Stimulated activated CD8-positive, alpha-beta memory T cell treated with anti-CD3 and anti-CD28 coated beads, Interleukin-7, amount 100 ng/mL, for 48 hours (primary cell): ENCODE data around the gene DEPDC5.
"Not testable (repeated sequence)": the region's sequence is repeated elsewhere in the genome, so short reads cannot be mapped to it uniquely, and the experiment has no call there.

ENCODE experiments used
- DNase-seq, 2 donors: peaks; one replicate each; pipeline ENCODE4 v3.0.0-alpha.2; 2020; ENCODE audit warnings: low read depth in 1 of 2; ENCODE audit errors: extremely low read depth in 1 of 2

The DEPDC5 gene

GRCh38 chr22:31748490-31748889, 5.3 kb upstream of the DEPDC5 start:
- DNase-seq: no peak

DNA sequence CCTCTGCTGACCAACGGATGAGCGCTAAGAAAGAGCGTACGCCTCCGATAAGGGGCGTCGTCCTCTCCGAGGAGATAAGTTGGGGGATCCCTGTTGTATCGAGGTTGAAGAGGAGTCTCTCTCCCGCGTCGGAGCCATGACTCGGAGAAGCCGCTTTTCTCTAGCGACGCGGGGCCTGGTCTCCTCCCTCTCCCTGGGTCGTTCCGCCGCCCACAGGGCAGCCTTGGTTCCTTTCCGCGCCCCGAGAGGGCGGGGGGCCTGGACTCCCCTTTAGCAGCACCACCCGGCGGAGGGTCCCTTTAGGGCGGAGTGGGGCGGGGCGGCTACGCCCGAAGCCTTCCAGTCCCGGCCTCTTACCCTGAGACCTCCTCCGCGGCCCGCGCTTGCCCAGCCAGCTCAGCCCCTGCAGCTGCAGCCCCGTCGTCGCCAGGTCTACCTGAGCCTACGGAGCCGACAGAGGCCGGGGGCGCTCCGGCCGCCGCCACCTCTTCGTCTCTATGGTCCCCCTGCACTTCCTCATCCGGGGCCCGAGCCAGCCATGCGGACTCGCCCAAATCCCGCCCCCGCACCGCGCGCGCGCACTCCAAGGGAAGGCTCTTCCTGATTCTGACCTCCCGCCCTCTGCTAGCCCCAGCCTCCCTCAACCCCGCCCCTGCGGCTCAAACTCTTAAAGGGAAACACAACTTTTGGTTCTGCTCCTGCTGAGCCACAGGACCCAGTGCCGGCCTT, 4.0 kb upstream of the DEPDC5 start, which contains the start of gene PRR14L:
PRR14L (minus strand) TSS at position 497 of the 729 bp plus-strand sequence. CDS start 11,272 bp downstream, outside the sequence.
- peak; percentile 98 for DNase-seq

DNA sequence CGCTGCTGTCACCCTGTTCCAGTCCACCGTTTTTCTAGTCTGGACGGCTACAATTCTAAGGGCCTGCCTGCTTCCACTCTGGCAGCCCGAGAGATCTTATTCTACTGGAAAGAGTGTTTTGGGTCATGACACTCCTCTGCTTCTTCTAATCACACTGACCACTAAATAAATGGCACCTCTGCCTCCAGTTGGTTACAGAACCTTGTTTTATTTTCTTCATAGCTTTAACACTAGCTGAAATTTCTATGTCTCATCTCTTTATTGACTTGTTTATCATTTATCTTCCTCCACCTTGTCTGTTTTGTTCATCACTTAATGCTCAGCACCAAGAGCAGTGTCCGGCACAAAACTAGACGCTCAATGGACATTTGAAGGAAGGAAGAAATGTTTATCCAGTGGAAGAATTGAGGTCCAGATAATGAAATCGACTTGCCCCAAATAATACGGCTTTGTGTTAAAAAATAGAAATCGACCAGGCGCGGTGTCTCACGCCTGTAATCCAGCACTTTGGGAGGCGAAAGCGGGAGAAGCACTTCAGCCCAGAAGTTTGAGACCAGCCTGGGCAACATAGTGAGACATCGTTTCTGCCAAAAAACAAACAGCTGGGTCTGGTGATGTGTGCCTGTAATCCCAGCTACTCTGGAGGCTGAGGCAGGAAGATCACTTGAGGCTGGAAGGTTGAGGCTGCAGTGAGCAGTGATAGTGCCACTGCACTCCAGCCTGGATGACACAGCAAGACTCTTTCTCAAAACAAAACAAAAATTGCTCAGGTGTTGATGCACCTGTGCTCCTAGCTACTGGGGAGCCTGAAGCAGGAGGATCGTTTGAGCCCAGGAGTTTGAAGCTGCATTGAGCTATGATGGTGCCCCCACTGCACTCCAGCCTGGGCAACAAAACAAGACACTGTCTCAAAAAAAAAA, 3.2 kb upstream of the DEPDC5 start:
- no peak for DNase-seq

- no peak for DNase-seq
These were observed 1.5 kb upstream of the DEPDC5 start for GRCh38 chr22:31752096-31752847.

DNA sequence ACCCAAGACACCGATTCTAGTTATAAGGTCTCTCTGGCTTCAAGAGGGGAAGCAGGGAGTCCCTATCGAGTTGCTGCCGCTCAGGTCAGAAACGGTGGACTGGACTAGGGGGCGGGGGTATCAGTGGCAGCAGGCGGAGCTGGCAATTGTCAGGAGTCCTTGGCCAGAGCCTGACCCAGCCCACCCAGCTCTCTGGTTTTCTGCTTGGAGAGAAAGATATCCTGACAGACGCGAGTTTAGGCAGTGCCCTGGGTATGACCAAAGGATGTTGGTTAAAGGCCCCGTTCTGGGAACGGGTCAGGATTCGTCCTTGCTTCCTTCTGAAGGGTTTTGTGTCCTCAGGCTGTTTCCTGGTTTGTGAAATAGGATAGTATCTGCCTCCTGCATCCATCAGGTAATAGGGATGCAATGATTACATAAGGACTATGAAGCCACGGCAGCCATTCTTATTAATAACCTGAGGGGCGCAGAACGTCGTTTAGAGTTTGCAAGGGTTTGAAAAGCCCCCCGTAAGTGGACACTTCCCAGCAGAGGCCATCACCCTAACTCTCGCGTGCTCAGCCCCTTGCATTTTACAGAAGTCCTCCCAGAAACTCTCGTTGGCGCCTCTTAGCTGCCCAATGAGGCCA, 700 bp upstream of the DEPDC5 start:
- no peak for DNase-seq

DNA sequence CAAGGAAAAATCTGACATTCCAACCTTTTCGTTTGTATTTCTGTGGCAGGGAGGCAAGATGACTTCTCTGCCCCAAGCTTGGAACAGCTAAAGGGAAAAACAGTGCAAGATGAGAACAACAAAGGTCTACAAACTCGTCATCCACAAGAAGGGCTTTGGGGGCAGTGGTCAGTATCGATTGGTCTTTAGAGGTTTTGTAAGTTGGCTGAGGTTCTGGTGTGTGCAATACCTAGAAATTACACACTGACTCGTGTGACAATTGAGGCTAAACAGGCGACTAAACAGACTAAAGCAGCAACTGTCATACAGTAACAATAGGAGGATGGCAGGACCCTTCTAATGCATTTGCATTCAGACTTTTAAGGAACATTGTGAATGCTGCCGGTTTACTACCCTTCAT, 994 bp downstream of the DEPDC5 start:
- no peak for DNase-seq

GRCh38 chr22:31757265-31757664, 3.4 kb downstream of the DEPDC5 start:
- no peak for DNase-seq

- DNase-seq: not testable (repeated sequence)
These were observed 5.0 kb downstream of the DEPDC5 start for GRCh38 chr22:31758860-31759259.

DNA sequence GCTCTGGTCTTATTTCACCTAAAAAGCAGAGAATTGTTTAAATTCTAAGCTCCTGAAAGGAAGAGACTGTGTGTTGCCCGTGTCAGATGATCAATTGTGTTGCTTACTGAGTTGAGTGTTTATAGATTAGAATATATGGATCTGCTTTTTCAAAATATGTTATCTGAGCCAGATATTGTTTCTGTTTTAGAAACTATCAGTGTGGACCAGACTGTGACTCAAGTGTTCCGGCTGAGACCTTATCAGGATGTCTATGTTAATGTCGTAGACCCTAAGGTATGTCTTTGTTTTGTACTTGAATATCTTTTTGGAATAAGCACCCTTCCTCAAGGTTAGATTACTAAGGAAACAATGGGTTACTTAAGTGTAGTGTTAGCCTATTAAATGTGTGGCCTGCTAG, 11.0 kb downstream of the DEPDC5 start:
- no peak for DNase-seq

DNA sequence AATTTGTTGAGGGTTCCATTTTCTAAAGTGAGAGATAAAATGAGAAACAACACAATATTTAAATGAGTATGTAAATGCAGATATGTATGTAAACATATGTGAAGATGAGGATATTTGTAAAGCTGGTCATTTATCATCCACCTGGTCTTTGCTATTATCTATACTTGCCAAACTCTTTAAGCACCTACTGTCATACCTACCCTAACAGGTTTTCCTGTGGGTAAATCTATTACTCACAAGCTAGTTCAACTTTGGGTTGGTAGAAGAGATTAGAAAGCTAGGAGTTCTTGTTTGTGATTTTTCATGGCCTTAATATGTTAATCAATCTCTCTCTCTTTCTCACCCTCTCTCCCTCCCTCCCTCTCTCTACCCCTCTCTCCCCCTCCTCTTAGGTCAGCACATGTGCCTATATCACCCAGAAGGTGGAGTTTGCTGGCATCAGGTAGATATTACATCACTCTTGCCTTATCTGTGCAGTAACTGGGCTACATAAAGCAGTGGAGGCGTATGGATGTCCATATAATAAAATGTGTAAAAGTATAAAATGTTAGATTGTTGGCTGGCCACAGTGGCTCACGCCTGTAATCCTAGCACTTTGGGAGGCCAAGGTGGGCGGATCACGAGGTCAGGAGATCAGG, 14.7 kb downstream of the DEPDC5 start:
- no peak for DNase-seq

DNA sequence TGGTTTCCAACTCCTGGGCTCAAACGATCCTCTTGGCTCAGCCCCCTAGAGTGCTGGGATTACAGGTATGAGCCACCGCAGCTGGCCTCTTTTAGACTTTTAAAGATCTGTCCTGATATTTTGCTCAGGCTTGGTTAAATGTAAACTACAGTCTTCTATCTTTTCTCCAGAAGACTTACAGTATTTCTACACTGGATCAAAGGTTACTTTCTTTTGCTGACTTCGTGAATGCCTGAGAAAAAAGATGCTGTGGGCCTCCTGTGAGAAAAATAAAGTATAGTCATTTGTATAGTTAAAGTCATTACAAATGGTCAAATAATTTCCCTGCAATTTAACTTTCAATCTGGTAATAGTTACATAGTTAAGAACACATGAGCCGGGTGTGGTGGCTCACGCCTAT, 19.6 kb downstream of the DEPDC5 start:
- DNase-seq: no peak

GRCh38 chr22:31776231-31776630, 22.4 kb downstream of the DEPDC5 start:
- DNase-seq: no peak

DNA sequence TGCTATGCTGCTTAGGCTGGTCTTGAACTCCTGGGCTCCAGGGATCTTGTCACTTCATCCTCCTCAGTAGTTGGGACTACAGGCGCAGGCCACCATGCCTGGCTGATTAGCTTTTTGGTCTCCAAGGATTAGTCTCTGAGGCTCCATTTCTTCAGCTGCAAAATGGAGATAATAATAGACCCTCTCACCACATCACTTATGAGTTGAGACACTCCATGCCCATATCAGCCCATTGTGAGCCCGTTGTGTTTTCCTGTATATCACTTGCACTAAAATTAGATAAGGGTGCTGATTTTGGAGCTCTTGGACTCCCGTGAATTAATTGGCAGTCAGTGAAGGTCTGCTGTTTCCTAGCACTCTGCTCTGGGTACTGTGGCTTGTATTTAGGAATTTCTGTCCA, 36.0 kb downstream of the DEPDC5 start:
- no peak for DNase-seq

DNA sequence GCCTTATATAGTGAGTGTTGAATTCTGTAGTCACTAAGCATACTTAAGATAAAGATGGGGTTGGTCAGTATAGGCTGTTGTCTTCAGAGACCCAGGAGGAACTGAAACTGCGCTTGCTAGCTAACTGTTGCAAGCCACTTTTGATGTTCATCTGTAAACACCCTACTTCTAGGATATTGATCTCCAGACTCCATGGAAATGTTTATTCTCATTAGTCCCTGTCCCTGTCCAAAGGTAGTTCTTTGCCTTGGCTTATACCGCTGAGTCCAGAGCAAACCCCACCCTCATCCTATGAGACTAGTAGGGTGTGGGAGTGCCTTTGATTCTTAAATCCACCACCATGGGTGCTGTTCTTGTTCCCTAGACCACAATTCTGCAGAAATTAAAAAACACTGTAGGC, 36.4 kb downstream of the DEPDC5 start:
- DNase-seq: no peak

DNA sequence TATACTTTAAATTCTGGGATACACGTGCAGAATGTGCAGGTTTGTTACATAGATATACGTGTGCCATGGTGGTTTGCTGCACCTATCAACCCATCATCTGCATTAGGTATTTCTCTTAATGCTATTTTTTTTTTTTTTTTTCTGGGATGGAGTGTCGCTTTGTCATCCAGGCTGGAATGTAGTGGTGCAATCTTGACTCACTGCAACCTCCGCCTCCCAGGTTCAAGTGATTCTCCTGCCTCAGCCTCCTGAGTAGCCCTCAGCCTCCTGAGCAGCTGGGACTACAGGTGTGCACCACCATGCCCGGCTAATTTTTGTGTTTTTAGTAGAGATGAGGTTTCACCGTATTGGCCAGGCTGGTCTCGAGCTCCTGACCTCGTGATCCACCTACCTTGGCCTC, 45.5 kb downstream of the DEPDC5 start:
- DNase-seq: not testable (repeated sequence)

DNA sequence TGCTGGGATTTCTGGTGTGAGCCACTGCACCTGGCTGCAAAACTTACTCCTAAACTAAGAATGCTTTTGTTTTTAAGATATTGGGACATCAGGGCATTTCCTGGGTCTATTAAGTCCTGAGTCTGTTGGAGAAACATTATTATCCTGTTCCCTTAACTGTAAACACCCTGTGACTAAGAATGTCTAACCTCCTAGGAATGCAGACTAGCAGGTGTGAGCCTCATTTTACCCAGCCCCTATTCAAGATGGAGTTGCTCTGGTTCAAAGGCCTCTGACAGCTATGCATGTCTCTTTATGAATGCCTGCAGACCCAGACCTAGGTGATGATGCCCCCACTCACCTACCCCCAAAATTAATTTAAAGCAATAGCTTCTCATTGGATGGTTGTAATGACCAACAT, 46.2 kb downstream of the DEPDC5 start:
- DNase-seq: no peak

- DNase-seq: not testable (repeated sequence)
These were observed 47.0 kb downstream of the DEPDC5 start for GRCh38 chr22:31800861-31801260.

DNA sequence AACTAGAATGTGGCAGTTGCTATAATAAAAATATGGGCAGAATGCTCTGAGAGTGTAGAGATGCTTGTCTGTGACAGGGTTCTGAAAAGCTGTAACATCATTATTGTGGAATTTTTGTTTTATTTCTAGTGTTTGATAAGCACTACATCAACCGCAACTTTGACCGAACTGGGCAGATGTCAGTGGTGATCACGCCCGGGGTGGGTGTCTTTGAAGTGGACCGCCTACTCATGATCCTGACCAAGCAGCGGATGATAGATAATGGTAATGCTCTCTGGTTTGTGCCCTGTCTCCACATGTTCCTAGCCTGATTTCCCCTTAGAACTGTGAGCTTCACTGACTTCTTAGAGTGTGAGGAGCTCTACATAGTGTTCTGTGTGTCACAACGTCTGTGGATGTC, 48.8 kb downstream of the DEPDC5 start:
- DNase-seq: no peak

- no peak for DNase-seq
These were observed 52.9 kb downstream of the DEPDC5 start for GRCh38 chr22:31806751-31807150.

DNA sequence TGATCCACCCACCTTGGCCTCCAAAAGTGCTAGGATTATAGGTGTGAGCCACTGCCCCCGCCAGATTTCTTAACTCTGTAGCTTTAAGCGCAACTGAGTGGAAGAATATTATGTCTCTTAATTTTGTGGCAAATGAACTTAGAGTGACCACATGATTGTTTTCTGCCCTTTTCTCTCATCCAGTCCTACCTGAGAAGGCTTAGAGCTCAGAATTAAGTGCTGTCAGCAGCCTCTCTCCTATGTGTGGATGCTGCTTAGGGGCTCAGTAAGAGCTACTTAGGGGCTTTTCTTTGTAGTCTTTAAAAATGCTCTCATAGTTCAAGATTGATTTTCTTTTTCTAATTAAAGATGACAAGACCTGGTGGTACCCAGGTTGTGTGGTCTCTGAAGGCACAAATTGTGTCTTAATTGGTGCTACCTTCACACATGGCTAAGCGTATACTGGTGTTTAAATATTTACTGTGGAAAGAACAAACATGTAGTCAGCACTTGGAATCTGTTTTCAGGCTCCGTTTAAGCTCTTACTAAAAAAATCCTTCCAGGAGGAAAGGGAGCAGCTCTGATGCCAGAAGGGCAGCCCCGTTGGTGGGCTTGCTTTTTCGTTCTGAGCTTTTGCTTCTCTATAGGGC, 59.3 kb downstream of the DEPDC5 start:
- no peak for DNase-seq
